GM19328 (cell line): Measurements from ENCODE around the gene EGFR.

ENCODE experiments used
- ATAC-seq: cut with Tn5 transposase; IDR thresholded peaks from one replicate; pipeline ENCODE4 v1.9.1; 2021; ENCODE audit warnings: mild to moderate bottlenecking, moderate library complexity; ENCODE audit not compliant: unreplicated experiment

EGFR gene

DNA sequence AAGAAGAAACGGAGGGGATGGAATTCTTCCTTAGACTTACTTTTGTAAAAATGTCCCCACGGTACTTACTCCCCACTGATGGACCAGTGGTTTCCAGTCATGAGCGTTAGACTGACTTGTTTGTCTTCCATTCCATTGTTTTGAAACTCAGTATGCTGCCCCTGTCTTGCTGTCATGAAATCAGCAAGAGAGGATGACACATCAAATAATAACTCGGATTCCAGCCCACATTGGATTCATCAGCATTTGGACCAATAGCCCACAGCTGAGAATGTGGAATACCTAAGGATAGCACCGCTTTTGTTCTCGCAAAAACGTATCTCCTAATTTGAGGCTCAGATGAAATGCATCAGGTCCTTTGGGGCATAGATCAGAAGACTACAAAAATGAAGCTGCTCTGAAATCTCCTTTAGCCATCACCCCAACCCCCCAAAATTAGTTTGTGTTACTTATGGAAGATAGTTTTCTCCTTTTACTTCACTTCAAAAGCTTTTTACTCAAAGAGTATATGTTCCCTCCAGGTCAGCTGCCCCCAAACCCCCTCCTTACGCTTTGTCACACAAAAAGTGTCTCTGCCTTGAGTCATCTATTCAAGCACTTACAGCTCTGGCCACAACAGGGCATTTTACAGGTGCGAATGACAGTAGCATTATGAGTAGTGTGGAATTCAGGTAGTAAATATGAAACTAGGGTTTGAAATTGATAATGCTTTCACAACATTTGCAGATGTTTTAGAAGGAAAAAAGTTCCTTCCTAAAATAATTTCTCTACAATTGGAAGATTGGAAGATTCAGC is 187.6 kb downstream of the EGFR start:
- no peak for ATAC-seq

DNA sequence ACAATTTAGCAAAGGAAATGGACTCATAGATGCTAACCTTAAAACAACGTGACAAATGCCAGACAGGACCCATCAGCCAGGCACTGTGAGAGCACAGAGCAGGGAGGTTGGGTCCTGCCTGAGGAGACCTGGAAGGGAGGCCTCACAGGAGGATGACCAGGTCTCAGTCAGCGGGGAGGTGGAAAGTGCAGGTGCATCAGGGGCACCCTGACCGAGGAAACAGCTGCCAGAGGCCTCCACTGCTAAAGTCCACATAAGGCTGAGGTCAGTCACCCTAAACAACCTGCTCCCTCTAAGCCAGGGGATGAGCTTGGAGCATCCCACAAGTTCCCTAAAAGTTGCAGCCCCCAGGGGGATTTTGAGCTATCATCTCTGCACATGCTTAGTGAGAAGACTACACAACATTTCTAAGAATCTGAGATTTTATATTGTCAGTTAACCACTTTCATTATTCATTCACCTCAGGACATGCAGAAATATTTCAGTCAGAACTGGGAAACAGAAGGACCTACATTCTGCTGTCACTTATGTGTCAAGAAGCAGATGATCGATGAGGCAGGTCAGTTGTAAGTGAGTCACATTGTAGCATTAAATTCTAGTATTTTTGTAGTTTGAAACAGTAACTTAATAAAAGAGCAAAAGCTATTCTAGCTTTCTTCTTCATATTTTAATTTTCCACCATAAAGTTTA is 188.8 kb downstream of the EGFR start:
- no peak for ATAC-seq

DNA sequence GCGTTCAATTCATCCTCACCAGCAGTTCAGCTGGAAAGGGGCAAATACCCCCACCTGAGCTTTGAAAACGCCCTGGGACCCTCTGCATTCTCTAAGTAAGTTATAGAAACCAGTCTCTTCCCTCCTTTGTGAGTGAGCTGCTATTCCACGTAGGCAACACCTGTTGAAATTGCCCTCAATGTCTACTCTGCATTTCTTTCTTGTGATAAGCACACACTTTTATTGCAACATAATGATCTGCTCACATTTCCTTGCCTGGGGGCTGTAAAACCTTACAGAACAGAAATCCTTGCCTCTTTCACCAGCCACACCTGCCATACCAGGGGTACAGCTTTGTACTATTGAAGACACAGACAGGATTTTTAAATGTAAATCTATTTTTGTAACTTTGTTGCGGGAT is 190.5 kb downstream of the EGFR start:
- ATAC-seq, result no peak

DNA sequence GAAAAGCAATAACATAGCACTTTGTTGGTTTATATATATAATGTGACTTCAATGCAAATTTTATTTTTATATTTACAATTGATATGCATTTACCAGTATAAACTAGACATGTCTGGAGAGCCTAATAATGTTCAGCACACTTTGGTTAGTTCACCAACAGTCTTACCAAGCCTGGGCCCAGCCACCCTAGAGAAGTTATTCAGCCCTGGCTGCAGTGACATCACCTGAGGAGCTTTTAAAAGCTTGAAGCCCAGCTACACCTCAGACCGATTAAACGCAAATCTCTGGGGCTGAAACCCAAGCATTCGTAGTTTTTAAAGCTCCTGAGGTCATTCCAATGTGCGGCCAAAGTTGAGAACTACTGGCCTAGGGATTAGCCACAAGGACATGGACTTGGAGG is 191.4 kb downstream of the EGFR start:
- ATAC-seq, result no peak

DNA sequence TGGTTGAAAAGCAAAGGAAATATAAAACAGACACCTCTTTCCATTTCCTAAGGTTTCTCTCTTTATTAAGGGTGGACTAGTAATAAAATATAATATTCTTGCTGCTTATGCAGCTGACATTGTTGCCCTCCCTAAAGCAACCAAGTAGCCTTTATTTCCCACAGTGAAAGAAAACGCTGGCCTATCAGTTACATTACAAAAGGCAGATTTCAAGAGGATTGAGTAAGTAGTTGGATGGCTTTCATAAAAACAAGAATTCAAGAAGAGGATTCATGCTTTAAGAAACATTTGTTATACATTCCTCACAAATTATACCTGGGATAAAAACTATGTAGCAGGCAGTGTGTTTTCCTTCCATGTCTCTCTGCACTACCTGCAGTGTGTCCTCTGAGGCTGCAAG is 191.9 kb downstream of the EGFR start:
- no peak for ATAC-seq

DNA sequence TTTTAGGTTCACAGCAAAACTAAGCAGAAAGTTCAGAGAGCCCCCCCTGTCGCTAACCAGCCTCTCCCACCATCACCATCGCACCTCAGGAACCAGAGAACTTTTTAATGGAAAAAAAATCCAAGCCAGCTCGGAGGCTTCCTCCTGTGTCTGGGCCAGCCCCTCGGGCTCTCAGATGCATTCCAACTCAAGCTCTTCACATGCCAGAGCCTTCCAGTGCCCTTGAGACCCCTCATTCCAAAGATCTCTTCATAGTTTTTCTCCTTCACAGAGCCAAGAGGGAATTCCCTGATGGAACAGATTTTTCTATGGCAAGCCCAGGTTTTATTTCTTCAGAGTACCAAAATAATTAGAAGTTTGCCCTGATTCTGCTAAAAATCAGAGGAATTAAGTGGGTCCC is 192.9 kb downstream of the EGFR start:
- ATAC-seq, result no peak

DNA sequence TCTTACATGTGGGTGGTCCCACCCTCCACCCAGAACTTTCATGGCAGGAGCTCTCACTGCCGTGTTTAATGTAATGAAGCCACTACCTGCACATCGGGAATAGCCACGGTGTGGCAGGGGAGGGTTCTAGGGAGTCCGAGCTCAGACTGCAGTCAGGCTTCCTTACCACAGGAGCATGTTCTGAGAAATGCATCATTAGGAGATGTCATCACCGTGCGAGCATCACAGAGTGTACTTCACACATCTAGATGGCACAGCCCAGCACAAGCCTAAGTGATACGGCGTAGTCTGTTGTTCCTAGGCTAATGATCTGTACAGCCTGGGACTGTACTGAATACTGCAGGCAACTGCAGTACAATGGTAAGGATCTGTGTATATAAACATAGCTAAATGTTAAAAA is 193.4 kb downstream of the EGFR start:
- ATAC-seq, result no peak

DNA sequence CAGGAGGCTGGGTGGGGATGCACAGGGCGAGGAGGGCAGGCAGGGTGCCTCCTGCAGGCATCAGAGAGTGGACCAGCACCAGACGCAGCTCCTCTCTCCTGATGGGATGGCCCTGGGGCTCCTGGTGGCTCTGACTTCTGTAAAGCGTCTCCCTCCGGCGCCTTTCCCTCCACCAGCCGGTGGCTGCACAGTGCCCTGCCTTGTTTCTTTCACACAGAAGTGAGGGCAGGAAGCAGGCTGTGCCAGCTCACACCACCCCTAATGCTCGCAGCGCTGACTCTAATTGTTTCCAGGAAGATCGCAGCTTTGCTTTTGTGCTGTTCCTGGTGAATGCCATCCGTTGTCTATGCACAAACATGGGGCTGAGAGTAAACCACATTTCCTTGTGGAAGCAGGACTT is 194.0 kb downstream of the EGFR start:
- no peak for ATAC-seq

DNA sequence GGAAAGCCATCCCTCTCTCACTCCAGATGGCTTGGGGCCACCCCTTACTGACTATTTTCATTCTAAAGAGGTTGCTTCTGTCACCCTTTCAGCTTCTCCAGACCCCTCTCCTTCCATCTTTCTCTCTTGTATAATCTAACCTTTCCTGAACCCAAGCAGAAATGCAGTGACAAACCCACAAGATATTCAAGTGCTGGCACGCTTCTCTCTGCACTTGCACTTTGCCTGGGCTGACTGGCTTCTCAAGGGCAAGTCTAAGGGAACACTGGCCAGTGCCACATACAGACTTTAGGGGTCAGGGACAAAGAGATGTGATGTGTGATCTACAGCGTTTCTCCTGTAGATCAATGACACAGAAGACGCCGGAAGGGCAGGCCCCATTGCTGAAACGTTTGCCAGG is 195.9 kb downstream of the EGFR start:
- ATAC-seq, result no peak

DNA sequence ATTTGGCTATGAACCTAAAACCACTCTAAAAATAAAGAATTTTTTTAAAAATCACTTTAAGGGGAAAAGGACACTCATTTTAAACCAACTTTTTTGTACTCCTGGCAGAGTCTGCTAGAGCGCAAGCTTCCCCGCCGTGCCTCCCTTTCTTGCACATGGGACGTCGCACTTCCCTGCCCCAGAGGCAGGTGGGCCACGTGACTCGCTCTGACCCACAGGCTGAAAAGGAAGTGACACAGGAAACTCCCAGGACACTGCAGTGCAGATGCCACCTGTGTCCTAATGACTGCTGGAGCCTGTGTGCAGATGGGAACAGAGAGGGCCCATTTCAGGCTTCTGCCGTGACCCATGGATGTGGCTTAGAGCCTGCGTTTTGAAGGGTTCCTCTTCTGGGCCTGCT is 204.2 kb downstream of the EGFR start:
- ATAC-seq, result no peak

DNA sequence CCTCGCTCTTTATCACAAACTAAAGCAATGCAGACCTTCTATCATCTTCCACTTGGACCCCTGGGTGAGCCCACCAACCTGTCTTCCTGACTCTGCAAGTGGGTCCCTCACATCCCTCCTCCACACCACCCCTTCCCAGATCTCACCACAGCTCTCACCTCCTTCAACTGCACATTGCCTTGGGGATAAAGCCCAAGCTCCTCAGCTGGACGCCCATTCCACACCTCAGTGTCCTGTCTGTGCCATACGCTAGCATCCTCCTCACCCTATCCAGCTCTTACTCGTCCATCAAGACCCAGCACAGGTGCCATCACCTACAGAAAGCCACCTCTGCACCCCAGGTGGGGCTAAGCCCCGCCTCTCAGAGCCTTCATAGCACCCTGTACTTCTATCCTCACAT is 205.3 kb downstream of the EGFR start:
- no peak for ATAC-seq

DNA sequence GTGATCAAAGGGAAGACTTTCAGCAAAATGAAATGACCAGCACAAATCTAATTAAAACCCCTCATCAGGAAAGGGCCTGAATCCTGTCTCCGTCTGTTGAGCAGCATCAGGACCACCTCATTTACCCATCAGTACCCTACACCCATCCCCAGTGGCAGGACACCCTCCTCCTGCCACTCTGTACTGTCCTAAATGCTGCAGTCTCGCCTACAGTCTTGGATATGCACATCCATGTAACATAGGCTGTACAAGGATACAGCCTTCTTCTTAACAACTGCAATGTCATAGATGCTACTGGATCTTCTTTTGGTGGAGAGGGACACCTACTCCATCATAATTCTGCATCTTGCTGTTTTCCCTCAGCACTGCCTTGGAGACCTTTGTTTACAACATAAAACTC is 206.0 kb downstream of the EGFR start:
- no peak for ATAC-seq

DNA sequence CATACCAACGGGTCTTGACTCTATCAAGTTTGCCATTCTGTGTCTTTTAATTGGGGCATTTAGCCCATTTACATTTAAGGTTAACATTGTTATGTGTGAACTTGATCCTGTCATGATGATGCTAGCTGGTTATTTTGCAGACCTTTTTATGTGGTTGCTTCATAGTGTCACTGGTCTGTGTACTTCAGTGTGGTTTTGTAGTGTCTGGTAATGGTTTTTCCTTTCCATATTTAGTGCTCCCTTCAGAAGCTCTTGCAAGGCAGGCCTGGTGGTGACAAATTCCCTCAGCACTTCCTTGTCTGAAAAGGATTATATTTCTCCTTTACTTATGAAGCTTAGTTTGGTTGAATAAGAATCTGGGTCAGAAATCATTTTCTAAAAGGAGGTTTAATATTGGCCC is 211.2 kb downstream of the EGFR start:
- no peak for ATAC-seq

DNA sequence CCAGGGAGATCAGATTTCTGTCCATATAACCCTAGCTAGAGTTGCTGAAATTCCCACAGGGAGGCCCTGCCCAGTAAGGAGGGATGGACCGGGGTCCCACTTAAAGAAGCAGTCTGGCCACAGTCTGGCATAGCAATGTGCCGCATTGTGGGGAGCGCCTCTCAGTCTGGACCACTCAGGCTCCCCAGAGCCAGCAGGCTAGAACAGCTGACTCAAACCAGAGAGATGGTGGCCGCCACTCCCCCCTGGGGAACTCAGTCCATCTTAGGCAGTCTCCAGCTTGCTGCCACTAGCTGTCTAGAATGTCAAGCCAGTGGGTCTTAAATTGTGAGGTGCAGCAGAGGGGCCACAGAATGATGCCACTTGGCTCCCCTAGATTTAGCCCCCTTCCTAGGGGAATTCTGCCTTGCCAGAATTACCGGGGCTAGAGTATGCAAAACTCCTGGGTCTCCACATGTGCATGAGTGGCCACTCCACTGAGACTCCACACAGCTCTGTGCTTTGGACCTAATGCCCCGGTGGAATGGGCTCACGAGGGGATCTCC is 213.0 kb downstream of the EGFR start:
- no peak for ATAC-seq

DNA sequence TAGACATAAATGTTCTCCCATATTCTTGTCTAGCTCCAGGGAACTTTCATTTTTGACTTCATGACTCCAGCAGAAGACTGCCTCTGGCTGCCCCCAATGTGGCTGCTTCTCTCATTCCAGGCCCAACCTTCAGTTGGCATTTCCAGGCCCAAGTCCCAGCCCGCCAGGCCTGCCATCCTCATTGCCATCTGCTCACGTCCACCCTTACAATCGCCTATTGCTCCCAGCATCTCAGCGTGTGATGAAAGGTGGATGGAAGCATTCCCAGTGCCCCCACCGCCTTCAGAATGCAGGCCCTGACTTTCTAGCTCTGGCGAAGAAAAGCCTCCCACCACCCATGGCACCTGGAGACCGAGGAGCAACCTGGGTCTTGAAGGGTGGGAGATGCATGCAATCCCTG is 214.2 kb downstream of the EGFR start:
- ATAC-seq, result no peak

DNA sequence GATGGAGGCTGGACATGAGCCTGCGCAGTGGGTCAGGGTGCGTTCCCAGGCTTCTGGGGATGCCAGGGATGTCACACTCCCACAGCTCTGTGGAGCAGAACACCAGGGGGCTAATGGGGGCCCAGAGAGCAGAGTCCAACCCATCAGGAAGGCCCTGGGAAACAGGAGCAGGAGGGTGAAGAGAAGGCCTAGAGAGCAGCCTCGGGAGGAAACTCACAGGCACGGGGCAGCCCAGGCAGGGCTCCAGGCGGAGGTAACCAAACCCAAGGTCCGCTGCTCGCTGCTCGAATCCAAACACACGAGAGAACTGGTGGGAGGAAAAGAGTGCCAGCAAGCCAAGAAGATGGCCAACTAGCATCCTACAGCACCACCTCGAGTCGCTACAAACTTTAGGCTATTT is 215.6 kb downstream of the EGFR start:
- no peak for ATAC-seq

DNA sequence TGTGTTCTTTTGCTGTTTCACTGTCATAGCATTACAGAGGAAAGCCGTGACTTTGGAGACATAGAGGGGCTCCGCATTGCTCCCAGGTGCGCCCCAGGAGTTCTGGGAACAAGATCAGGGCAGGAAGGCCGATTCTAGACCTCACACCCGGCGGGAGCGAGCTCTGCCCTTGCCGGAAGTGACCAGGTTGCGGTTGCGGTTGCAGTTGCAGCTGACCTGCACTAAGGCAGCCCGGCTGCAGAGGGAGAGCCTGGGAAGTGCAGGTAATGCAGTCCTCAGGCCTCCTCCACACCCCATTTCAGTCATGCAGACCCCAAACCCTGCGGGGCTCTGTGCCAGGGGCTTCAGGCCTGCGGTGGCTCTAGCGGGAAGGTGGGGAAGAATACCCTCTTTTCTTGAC is 216.3 kb downstream of the EGFR start:
- ATAC-seq, result no peak

DNA sequence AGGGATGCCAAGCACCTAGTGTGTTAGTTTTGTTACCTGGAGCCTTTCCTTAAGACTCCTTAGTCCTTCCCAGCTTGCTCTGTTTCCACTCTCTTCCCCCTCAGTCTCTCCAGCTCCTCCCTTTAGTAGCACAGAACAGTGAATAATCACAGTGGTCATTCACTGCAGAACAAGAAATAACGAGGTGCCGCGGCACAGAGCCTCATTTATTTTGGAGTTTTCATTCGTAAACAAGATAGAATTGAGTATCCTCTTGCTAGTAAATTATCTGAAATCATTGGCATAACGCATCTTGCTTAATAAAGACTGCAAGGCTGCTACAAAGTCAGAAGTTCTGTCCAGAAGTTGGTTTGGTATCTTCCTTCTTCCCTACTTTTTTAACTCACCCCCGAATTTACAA is 217.0 kb downstream of the EGFR start:
- no peak for ATAC-seq

DNA sequence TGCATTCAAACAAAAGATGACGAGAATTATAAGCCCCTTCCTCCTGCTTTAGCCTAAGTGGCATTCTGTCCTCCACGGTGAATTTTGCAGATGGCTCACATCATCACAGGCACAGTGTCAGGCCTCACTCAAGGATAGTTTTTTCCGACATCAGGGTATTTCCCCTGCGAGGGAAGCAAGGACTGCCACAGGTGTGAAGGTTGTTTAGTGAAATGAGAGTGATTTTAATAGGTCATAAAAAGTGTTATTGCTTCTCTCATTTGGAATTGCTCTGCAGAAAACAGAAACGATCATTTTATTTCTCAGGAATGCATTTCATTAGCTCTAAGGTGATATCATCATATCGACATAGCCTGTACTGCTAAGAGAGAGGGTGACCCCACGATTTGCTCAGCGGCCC is 217.7 kb downstream of the EGFR start:
- no peak for ATAC-seq

DNA sequence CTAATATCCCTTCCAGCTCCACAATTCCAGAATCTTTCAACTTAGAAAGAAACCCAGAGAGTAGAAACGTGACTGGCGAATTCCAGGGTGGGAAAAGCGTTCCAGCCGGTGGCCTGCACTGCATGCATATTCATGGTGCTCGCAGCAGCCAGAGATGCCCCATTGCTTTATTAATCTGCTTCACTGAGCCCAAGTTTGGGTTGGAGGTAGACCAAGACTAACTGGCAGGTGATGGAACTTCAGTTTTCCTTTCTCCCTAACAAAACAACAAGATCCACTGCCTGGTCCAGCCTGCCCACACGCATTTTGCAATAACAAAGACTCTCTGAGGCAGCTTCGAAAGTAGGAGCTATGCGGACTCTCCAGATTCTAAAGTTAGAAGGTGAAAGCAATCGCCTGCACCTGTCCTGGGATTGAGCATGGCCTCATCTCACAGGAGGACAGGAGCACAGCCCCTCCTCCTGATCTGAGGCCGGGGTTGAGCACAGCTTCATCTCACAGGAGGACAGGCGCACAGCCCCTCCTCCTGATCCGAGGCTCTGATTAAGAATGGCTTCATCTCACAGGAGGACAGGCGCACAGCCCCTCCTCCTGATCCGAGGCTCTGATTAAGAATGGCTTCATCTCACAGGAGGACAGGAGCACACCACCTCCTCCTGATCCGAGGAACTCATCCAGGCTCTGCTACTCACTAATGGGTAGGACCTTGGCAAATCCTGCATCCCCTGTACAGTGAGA is 218.5 kb downstream of the EGFR start:
- no peak for ATAC-seq

DNA sequence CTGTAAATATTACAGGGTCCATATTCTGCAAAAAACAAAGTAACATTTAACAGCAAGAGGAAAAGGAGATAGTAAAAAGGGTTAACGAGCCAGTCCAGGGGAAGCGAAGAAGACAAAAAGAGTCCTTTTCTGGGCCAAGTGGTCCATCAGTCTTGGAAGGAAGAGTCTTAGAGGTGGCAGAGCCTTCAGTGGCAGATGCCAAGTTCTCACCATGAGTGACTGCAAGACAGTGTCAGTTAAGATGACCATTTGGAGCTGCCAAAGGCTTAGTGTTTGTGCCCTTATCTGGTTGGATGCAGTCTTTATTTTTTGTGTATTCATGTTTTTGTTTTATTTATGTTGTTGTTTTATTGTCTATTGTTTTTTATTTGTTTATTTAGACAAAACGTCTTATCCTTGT is 220.6 kb downstream of the EGFR start:
- no peak for ATAC-seq
